DND-41 (cell line): ENCODE results near the gene ARL16.

Experiments
- ATAC-seq: fragments of 200-7000 bp; cut with Tn5 transposase; 3 replicates; pipeline ENCODE4 v1.9.1; 2021; ENCODE audit warnings: low read depth; ENCODE audit not compliant: insufficient read depth
- DNase-seq: peaks from one replicate; pipeline ENCODE4 v3.0.0-alpha.2; 2020
- H2AFZ ChIP-seq: 2 replicates; pipeline ENCODE4 v1.6.0; 2012; ENCODE audit warnings: low read depth, low read length
- H3K27ac ChIP-seq: 2 replicates; pipeline ENCODE4 v1.5.1; 2012; ENCODE audit warnings: low read length, inconsistent platforms
- H3K27me3 ChIP-seq: fragments of 200-600 bp; sonication (generic); 2 replicates; pipeline ENCODE4 v1.6.0; 2012; ENCODE audit warnings: low read length, mild to moderate bottlenecking, inconsistent platforms; ENCODE audit not compliant: insufficient read depth, poor library complexity
- H3K36me3 ChIP-seq: 2 replicates; pipeline ENCODE4 v1.5.1; 2012; ENCODE audit warnings: low read length, inconsistent platforms; ENCODE audit not compliant: insufficient read depth
- H3K4me1 ChIP-seq: 2 replicates; pipeline ENCODE4 v1.5.1; 2012; ENCODE audit warnings: mild to moderate bottlenecking, low read length; ENCODE audit not compliant: insufficient read depth
- H3K4me2 ChIP-seq: 2 replicates; pipeline ENCODE4 v1.6.0; 2012; ENCODE audit warnings: mild to moderate bottlenecking, moderate library complexity, low read length, inconsistent platforms; ENCODE audit not compliant: insufficient read depth
- H3K4me3 ChIP-seq, 2 experiments: fragments of 200-600 bp in 1 of 2; shearing (Covaris generic) in 1 of 2; 2 replicates each; pipeline ENCODE4 v1.5.1; 2012 to 2016; ENCODE audit warnings: inconsistent platforms in 2 of 2, low read length in 2 of 2, mild to moderate bottlenecking in 2 of 2, low read depth in 1 of 2, moderate library complexity in 1 of 2
- H3K79me2 ChIP-seq: 2 replicates; pipeline ENCODE4 v1.6.0; 2012; ENCODE audit warnings: low read length, inconsistent platforms; ENCODE audit not compliant: insufficient read depth
- H3K9ac ChIP-seq: 2 replicates; pipeline ENCODE4 v1.6.0; 2012; ENCODE audit warnings: low read depth, mild to moderate bottlenecking, inconsistent platforms, low read length, moderate library complexity
- H3K9me3 ChIP-seq: 2 replicates; pipeline ENCODE4 v1.5.1; 2012; ENCODE audit warnings: low read length, moderate library complexity, mild to moderate bottlenecking, inconsistent platforms; ENCODE audit not compliant: insufficient read depth, severe bottlenecking
- H4K20me1 ChIP-seq: 2 replicates; pipeline ENCODE4 v1.6.0; 2012; ENCODE audit warnings: low read length; ENCODE audit not compliant: insufficient read depth
- CTCF ChIP-seq: IDR thresholded peaks from 2 replicates; pipeline ENCODE4 v1.5.1; 2012; ENCODE audit warnings: borderline replicate concordance, low read length, moderate library complexity, mild to moderate bottlenecking; ENCODE audit not compliant: poor library complexity, severe bottlenecking; ENCODE audit errors: extremely low read depth
- EZH2 ChIP-seq: IDR thresholded peaks from 3 replicates; pipeline ENCODE4 v1.6.1; 2012; ENCODE audit warnings: borderline replicate concordance, low read depth, mild to moderate bottlenecking, moderate library complexity, low read length, inconsistent platforms; ENCODE audit not compliant: severe bottlenecking

The ARL16 gene

GRCh38 chr17:81703747-81704654 is 20.4 kb upstream of the ARL16 start:
- H3K36me3 ChIP-seq, result peaks cover 70% of the 10 kb centered on the region
- peaks cover 38% of the 10 kb centered on the region for H3K4me1 ChIP-seq
- peak overlapping the region; percentile 95 for H3K9ac ChIP-seq
- H3K4me2 ChIP-seq, result peak overlapping the region; percentile 95
- H3K9me3 ChIP-seq, result no peaks in the 10 kb centered on the region
- peak overlapping the region; percentile 71 to 98 for H3K4me3 ChIP-seq
- peak overlapping the region; percentile 86 for H3K27ac ChIP-seq
- peak overlapping the region; percentile 77 for H2AFZ ChIP-seq
- H4K20me1 ChIP-seq, result peaks cover 60% of the 10 kb centered on the region
- ATAC-seq (no peak), DNase-seq (no peak)
- TF ChIP-seq EZH2, result no peak
- no peak for TF ChIP-seq CTCF
- H3K79me2 ChIP-seq, result peaks cover 66% of the 10 kb centered on the region
- H3K27me3 ChIP-seq, result no peaks in the 10 kb centered on the region

- Histone ChIP-seq H3K9ac (peak within 1 kb of the TSS; percentile 95), H3K4me3 (peak within 1 kb of the TSS; percentile 71 to 98), H3K27me3 (no peaks in the 10 kb centered on the region), H3K4me2 (peak within 1 kb of the TSS; percentile 95), H3K36me3 (peaks cover 70% of the 10 kb centered on the region), H3K9me3 (no peaks in the 10 kb centered on the region), H3K4me1 (peaks cover 38% of the 10 kb centered on the region), H3K79me2 (peaks cover 72% of the 10 kb centered on the region), H4K20me1 (peaks cover 56% of the 10 kb centered on the region), H2AFZ (peak within 1 kb of the TSS; percentile 77), H3K27ac (peak within 1 kb of the TSS; percentile 86)
- ATAC-seq (peak; percentile 87), DNase-seq (peak; percentile 91)
- TF ChIP-seq EZH2 (no peak), CTCF (no peak)
These were observed 19.5 kb upstream of the ARL16 start, which contains the start of gene MRPL12 for GRCh38 chr17:81702934-81703746. Gene MRPL12 (plus strand): TSS chr17:81703367. CDS start chr17:81703502, 135 bp downstream.

DNA sequence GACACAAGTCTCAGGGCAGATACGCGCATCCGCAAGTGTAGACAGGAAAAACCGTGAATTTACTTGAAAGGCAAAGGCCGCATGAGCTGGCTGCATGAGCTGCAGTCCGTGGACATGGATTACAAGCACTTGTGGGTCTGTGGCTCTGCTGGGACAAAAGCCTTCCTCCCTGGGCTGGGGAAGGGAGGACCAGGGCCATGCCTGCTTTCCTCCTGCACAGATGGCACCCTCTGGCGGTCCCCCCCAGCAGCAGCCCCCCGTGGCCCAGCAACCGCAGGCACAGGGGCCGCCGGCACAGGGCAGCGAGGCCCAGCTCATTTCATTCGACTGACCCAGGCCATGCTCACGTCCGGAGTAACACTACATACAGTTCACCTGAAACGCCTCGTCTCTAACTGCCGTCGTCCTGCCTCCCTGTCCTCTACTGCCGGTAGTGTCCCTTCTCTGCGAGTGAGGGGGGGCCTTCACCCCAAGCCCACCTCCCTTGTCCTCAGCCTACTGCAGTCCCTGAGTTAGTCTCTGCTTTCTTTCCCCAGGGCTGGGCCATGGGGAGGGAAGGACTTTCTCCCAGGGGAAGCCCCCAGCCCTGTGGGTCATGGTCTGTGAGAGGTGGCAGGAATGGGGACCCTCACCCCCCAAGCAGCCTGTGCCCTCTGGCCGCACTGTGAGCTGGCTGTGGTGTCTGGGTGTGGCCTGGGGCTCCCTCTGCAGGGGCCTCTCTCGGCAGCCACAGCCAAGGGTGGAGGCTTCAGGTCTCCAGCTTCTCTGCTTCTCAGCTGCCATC is 17.9 kb upstream of the ARL16 start:
- Histone ChIP-seq H3K79me2 (peaks cover 73% of the 10 kb centered on the region), H4K20me1 (peaks cover 55% of the 10 kb centered on the region)

More for the DNA sequence above, 17.9 kb upstream of the ARL16 start:
- H3K4me1 ChIP-seq, result peaks cover 38% of the 10 kb centered on the region
- no peaks in the 10 kb centered on the region for H3K9me3 ChIP-seq
- DNase-seq, result no peak
- H3K9ac ChIP-seq, result peak overlapping the region; percentile 95
- 0 out of 3 replicates have a peak, but pooled peaks have one; percentile 13 for ATAC-seq
- peak overlapping the region; percentile 95 for H3K4me2 ChIP-seq
- H2AFZ ChIP-seq, result no peak overlapping the region
- peaks cover 70% of the 10 kb centered on the region for H3K36me3 ChIP-seq
- H3K4me3 ChIP-seq, result peak overlapping the region; percentile 71 to 98; a peak in 3 of 4 replicates
- TF ChIP-seq CTCF, result peak; percentile 7
- TF ChIP-seq EZH2, result no peak
- H3K27ac ChIP-seq, result peak overlapping the region; percentile 86
- H3K27me3 ChIP-seq, result no peaks in the 10 kb centered on the region
